Ishikawa (cell line): ENCODE results near the gene DNAH17.

Experiments
- CEBPB ChIP-seq: IDR thresholded peaks from 2 replicates; pipeline ENCODE4 v1.6.1; 2012
- CREB1 ChIP-seq: IDR thresholded peaks from 2 replicates; pipeline ENCODE4 v1.6.1; 2012; ENCODE audit warnings: low read depth
- EGR1 ChIP-seq: IDR thresholded peaks from 2 replicates; pipeline ENCODE4 v1.6.1; 2012
- EP300 ChIP-seq: IDR thresholded peaks from 2 replicates; pipeline ENCODE4 v1.6.1; 2012; ENCODE audit warnings: borderline replicate concordance
- RAD21 ChIP-seq: IDR thresholded peaks from 2 replicates; pipeline ENCODE4 v1.6.1; 2012; ENCODE audit warnings: low read depth
- TAF1 ChIP-seq: IDR thresholded peaks from 2 replicates; pipeline ENCODE4 v1.6.1; 2012; ENCODE audit warnings: low read depth, mild to moderate bottlenecking
- ZBTB7A ChIP-seq: IDR thresholded peaks from 2 replicates; pipeline ENCODE4 v1.6.1; 2012; ENCODE audit warnings: low read depth
- TF ChIP-seq, protein P1 (sequence below): IDR thresholded peaks from 2 replicates; pipeline ENCODE4 v1.6.1; 2012; ENCODE audit warnings: low read depth, mild to moderate bottlenecking
- TF ChIP-seq, protein P2 (sequence below): IDR thresholded peaks from 2 replicates; pipeline ENCODE4 v1.6.1; 2012

DNA sequence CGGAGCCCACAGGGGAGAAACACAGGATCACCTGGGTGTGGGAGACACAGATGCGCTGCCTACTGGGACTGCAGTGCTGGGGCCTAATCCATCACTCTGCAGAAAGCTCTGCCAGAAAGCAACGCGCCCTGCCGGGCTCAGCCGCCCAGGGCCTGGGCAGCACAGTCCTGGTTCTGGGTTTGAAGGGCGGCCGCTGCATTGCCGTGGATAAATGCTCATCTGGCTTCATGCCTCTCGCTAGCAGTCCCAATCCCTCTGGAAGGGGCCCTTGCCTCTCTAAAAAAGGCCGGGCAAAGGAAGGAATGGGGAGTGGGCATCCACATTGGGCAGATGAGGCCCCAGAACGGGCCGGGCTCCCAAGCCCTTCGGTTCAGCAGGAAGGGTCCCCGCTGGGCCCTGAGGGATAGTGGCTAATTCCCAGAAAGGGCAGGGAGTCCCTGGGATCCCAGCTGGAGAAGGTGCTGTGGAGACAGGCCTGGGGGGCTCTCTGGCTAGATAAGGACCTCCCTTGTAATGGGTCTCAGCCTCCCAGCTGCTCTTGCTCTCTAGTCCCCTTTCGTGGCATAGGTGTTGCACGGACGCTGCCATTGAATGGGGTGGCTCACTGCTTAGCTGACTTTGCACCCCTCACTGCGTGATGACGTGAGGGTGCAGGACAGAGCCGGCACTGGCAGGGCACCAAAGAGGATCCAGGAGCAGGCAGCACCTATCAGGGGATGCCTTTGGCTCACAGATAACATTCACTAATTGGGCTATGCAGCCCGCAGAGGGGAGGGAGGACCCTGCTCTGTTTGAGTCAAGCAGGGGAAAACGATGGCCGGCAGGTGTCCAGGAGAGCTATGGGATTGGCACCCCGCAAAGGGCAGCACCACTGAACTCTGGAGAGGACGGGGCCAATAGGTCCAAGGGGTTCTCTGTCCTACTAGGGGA lies 110.1 kb downstream of the DNAH17 start:
- TF ChIP-seq EP300 (no peak), CEBPB (no peak), ZBTB7A (no peak), TAF1 (no peak), RAD21 (no peak), CREB1 (no peak), EGR1 (no peak)
- TF ChIP-seq, protein P1, sequence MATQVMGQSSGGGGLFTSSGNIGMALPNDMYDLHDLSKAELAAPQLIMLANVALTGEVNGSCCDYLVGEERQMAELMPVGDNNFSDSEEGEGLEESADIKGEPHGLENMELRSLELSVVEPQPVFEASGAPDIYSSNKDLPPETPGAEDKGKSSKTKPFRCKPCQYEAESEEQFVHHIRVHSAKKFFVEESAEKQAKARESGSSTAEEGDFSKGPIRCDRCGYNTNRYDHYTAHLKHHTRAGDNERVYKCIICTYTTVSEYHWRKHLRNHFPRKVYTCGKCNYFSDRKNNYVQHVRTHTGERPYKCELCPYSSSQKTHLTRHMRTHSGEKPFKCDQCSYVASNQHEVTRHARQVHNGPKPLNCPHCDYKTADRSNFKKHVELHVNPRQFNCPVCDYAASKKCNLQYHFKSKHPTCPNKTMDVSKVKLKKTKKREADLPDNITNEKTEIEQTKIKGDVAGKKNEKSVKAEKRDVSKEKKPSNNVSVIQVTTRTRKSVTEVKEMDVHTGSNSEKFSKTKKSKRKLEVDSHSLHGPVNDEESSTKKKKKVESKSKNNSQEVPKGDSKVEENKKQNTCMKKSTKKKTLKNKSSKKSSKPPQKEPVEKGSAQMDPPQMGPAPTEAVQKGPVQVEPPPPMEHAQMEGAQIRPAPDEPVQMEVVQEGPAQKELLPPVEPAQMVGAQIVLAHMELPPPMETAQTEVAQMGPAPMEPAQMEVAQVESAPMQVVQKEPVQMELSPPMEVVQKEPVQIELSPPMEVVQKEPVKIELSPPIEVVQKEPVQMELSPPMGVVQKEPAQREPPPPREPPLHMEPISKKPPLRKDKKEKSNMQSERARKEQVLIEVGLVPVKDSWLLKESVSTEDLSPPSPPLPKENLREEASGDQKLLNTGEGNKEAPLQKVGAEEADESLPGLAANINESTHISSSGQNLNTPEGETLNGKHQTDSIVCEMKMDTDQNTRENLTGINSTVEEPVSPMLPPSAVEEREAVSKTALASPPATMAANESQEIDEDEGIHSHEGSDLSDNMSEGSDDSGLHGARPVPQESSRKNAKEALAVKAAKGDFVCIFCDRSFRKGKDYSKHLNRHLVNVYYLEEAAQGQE: no peak
- TF ChIP-seq, protein P2, sequence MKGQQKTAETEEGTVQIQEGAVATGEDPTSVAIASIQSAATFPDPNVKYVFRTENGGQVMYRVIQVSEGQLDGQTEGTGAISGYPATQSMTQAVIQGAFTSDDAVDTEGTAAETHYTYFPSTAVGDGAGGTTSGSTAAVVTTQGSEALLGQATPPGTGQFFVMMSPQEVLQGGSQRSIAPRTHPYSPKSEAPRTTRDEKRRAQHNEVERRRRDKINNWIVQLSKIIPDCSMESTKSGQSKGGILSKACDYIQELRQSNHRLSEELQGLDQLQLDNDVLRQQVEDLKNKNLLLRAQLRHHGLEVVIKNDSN: no peak
